Upper lobe of left lung (tissue), 6 donors: ENCODE data around the gene SIRT4. TPM values are rescaled to one million over a fixed set of nuclear protein-coding genes. Genes with fewer than 3 reads are reported as not detected.
A peak's percentile ranks its signal among the peaks of the same experiment; 100 is the strongest.
"Not testable (repeated sequence)": the region's sequence is repeated elsewhere in the genome, so short reads cannot be mapped to it uniquely, and the experiment has no call there.

Experiments used
- ATAC-seq, 2 donors: fragments of 200-7000 bp; cut with Tn5 transposase; one replicate each; pipeline ENCODE4 v1.9.1; 2022; ENCODE audit warnings: mild to moderate bottlenecking in 2 of 2, moderate library complexity in 2 of 2; ENCODE audit not compliant: low FRiP score in 2 of 2
- DNase-seq, 2 donors: peaks; one replicate each; pipeline ENCODE4 v3.0.0-alpha.2; 2019 to 2020
- H3K27ac ChIP-seq, 4 donors: fragments of 200-600 bp; sonication (generic); one replicate each; pipeline ENCODE4 v1.5.1; 2016 to 2019
- H3K27me3 ChIP-seq, 4 donors: fragments of 200-600 bp; sonication (generic); one replicate each; pipeline ENCODE4 v1.5.1; 2017 to 2019
- H3K36me3 ChIP-seq, 4 donors: fragments of 200-600 bp; sonication (generic); one replicate each; pipeline ENCODE4 v1.5.1; 2016 to 2019
- H3K4me1 ChIP-seq, 4 donors: fragments of 200-600 bp; sonication (generic); one replicate each; pipeline ENCODE4 v1.5.1; 2018 to 2019
- H3K4me3 ChIP-seq, 4 donors: fragments of 200-600 bp; sonication (generic); one replicate each; pipeline ENCODE4 v1.5.1; 2017 to 2019; ENCODE audit warnings: mild to moderate bottlenecking in 2 of 4, moderate library complexity in 1 of 4
- H3K9me3 ChIP-seq, 4 donors: fragments of 200-600 bp; sonication (generic); one replicate each; pipeline ENCODE4 v1.5.1; 2018 to 2019
- EP300 ChIP-seq, 4 donors: sonication (generic); formaldehyde crosslinking; IDR thresholded peaks; one replicate each; pipeline ENCODE4 v1.5.1; 2017; ENCODE audit warnings: antibody characterized with exemption in 4 of 4, control low read depth in 2 of 4
- POLR2A ChIP-seq, 4 donors: fragments of 450-650 bp; IDR thresholded peaks; one replicate each; pipeline ENCODE4 v1.5.1; 2016 to 2017; ENCODE audit warnings: antibody characterized with exemption in 4 of 4, mild to moderate bottlenecking in 2 of 4
- POLR2AphosphoS5 ChIP-seq, 2 donors: sonication (generic); formaldehyde crosslinking; IDR thresholded peaks; one replicate each; pipeline ENCODE4 v1.5.1; 2017; ENCODE audit warnings: antibody characterized with exemption in 2 of 2
- WGBS, 2 donors: methylation state at CpG; one replicate each; pipeline ENCODE4 v1.1.5; 2017 to 2018; 5-methylcytosine and 5-hydroxymethylcytosine counted together
- total RNA-seq, 6 donors: library from RNA; depleted of rRNA in 4 of 6; stranded (reverse); fragments of >200 nt in 4 of 6; gene quantifications; one replicate each; pipeline versions ENCODE4 v1.1.0 to v1.2.1, GENCODE V29; 2016 to 2021
- TF ChIP-seq, protein P1 (sequence below), 6 experiments: fragments of 450-650 bp in 4 of 6; fragments of 200-600 bp in 2 of 6; sonication (generic) in 2 of 6; IDR thresholded peaks; one replicate each; pipeline ENCODE4 v1.5.1; 2016 to 2019; ENCODE audit warnings: antibody characterized with exemption in 6 of 6
- donor health status: DM: no; HTN: no; CAD: no; lungs with moderate emphysema.
- donor health status: DM: no; HTN: yes; CAD: no; lungs with severe emphysema.

SIRT4 gene, protein sequence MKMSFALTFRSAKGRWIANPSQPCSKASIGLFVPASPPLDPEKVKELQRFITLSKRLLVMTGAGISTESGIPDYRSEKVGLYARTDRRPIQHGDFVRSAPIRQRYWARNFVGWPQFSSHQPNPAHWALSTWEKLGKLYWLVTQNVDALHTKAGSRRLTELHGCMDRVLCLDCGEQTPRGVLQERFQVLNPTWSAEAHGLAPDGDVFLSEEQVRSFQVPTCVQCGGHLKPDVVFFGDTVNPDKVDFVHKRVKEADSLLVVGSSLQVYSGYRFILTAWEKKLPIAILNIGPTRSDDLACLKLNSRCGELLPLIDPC
- total RNA-seq = 1 to 10 TPM in 5 of 6 donors, under 1 TPM in 1; 1.00 to 5.2 (median 2.9) TPM

DNA sequence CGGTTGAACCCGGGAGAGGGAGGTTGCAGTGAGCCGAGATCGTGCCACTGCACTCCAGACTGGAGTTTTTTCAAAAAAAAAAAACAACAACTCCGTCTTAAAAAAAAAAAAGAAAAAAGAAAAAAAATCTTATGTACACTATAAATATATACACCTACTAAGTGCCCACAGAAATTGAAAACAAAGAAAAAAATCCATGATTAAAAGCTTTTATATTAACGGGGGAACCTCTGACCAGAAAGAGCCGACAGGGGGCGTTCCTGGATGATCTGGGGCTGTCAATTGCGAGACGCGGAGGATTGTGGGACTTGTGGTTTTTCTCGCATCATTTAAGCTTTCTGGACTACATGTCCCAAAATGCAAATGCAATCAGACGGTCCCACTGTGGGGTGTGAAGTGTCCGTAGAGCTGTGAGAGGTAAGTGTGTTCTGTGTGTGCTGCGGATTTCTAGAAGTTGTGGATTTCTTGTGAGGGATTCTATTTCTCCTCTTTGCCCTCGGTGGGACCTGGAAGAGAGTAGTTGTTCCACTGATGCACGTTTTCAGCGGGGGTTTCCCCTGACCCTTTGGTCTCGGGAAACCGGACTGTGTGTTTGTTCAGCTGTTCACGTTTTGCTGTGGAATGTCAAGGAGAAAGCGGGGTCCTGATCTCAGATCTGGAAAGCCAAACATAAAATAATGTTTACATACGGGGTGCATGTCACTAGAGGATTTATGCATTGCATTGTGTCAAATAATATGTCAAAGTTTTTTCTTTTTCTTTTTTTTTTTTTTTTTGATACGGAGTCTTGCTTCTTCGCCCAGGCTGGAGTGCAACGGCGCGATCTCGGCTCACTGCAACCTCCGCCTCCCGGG is at the start of gene SIRT4:
TSS of gene SIRT4 (plus strand) at position 360 of the 854 bp plus-strand sequence. CDS start 1,241 bp downstream, outside the sequence.
- no peaks in the 10 kb centered on the region for H3K27me3 ChIP-seq
- peak within 1 kb of the TSS; percentile 42 to 76 (median 62) for H3K4me3 ChIP-seq
- peaks cover 0 to 10% (median 5%) of the 10 kb centered on the region in 4 donors for H3K4me1 ChIP-seq
- DNase-seq (peak; percentile 36 to 95), ATAC-seq (peak; percentile 95 to 99)
- no peaks in the 10 kb centered on the region for H3K36me3 ChIP-seq
- no peaks in the 10 kb centered on the region for H3K9me3 ChIP-seq
- TF ChIP-seq, protein P1, sequence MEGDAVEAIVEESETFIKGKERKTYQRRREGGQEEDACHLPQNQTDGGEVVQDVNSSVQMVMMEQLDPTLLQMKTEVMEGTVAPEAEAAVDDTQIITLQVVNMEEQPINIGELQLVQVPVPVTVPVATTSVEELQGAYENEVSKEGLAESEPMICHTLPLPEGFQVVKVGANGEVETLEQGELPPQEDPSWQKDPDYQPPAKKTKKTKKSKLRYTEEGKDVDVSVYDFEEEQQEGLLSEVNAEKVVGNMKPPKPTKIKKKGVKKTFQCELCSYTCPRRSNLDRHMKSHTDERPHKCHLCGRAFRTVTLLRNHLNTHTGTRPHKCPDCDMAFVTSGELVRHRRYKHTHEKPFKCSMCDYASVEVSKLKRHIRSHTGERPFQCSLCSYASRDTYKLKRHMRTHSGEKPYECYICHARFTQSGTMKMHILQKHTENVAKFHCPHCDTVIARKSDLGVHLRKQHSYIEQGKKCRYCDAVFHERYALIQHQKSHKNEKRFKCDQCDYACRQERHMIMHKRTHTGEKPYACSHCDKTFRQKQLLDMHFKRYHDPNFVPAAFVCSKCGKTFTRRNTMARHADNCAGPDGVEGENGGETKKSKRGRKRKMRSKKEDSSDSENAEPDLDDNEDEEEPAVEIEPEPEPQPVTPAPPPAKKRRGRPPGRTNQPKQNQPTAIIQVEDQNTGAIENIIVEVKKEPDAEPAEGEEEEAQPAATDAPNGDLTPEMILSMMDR (IDR thresholded peaks at IDR 0.05) = peak in 5 of 6 experiments; percentile 37 to 71 (median 65)
- TF ChIP-seq POLR2A (IDR thresholded peaks at IDR 0.05) (peak in 1 of 4 donors; percentile 41), EP300 (IDR thresholded peaks at IDR 0.05) (no peak), POLR2AphosphoS5 (IDR thresholded peaks at IDR 0.05) (peak in 1 of 2 donors; percentile 45)
- peak within 1 kb of the TSS; percentile 9 to 84 (median 62) for H3K27ac ChIP-seq
- WGBS, 2 donors = 10% methylated on average over 31 of the region's 31 CpGs

DNA sequence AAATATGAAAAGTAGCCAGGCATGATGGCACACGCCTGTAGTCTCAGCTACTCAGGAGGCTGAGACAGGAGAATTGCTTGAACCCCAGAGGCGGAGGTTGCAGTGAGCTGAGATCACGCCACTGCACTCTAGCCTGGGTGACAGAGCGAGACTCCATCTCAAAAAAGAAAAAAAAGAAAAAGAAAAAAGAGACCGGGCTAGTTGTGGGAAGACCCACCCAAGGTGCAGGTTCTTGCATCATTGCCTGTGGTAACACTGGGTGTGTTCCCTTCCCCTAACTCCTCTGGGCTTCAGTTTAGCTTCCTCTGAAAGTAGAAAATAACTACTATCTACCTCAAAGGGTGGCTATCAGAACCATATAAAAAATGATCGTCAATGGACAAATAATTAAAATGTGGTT is 48.8 kb upstream of the SIRT4 start:
- DNase-seq, H3K9me3 ChIP-seq, H3K36me3 ChIP-seq, H3K27me3 ChIP-seq, H3K4me3 ChIP-seq: not testable (repeated sequence)
- peaks cover 92 to 99% (median 96%) of the 10 kb centered on the region in 4 donors for H3K4me1 ChIP-seq
- TF ChIP-seq POLR2AphosphoS5 (IDR thresholded peaks at IDR 0.05) = peak in 1 of 2 donors; percentile 18
- peak overlapping the region; percentile 82 to 95 (median 86) for H3K27ac ChIP-seq
- 57 to 69% methylated on average over 6 of the region's 6 CpGs for WGBS, 2 donors
- ATAC-seq = peak in 1 of 2 donors; percentile 63

DNA sequence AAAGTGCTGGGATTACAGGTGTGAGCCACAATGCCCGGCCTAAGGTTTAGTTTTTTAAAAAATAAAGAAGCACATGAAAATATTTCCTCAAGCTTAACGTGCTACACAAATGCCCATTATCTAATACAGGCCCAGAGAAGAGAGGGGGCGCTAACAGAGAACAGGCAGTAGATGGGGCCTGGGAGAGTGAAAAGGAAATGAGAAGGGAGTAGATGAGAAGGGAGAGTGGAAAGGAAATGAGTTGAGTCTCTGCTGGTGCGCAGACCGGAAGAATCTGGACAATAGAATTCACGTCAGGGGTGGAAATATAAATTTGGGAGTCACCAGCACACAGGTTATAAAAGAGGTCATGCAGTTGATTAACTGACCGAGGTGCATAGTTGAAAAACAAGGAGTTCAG is 47.3 kb upstream of the SIRT4 start:
- DNase-seq (no peak), ATAC-seq (no peak)
- H3K27ac ChIP-seq = peak overlapping the region; percentile 82 to 95 (median 86)
- H3K4me1 ChIP-seq = peaks cover 93 to 100% (median 96%) of the 10 kb centered on the region in 4 donors
- TF ChIP-seq POLR2A (IDR thresholded peaks at IDR 0.05) = no peak
- TF ChIP-seq POLR2AphosphoS5 (IDR thresholded peaks at IDR 0.05) = peak in 1 of 2 donors; percentile 55
- peak in 1 of 4 donors; percentile 40 for TF ChIP-seq EP300 (IDR thresholded peaks at IDR 0.05)
- TF ChIP-seq, protein P1 (IDR thresholded peaks at IDR 0.05) = peak in 3 of 6 experiments; percentile 9 to 24 (median 12)
- no peaks in the 10 kb centered on the region for H3K9me3 ChIP-seq
- H3K36me3 ChIP-seq = peaks cover 0 to 6% (median 2%) of the 10 kb centered on the region in 4 donors
- no peaks in the 10 kb centered on the region for H3K27me3 ChIP-seq
- no peak overlapping the region for H3K4me3 ChIP-seq
- 62 to 72% methylated on average over 7 of the region's 7 CpGs for WGBS, 2 donors

DNA sequence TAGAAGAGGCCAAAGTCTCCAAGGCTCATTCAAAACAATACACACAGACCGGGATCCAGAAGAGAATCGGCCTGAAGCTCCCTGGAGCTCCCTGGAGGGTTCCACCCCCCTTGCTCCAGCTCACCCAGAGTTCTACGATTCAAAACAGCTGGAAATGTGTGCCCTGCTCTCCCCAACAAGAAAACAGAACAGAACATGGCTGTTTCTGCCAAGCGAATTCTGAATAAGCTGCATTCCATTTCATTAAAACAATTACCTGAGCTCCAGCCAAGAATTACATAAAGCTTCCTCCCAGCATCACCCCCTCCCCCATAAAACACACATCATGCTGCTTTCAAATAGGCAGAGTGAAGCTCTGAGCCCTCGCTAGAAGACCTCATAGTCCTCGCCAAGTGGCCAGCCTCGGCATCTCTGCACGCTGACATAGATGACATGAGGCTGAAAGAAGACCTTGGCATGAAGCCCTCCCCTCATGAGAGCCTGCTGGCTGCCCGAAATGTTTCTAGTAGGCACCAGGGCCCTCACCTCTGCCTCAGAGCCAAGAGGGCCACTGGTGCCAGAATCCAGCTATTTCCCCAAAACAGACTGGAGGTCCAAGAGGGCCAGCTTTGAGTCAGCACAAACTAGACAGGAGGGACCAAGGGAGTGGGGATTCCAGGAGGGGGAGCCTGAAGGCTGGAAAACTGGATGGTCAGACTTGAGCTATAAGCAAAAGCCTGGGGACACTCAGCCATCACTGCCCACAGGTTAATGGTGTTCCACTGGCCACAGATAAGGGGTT is 44.9 kb upstream of the SIRT4 start:
- no peak for DNase-seq
- Histone ChIP-seq H3K9me3 (no peaks in the 10 kb centered on the region), H3K36me3 (peaks cover 0 to 6% (median 2%) of the 10 kb centered on the region in 4 donors), H3K4me3 (no peak overlapping the region), H3K27ac (peak overlapping the region; percentile 82 to 95 (median 86)), H3K27me3 (no peaks in the 10 kb centered on the region), H3K4me1 (peaks cover 85 to 100% (median 96%) of the 10 kb centered on the region in 4 donors)
- ATAC-seq = peak; percentile 82 to 84
- peak in 1 of 4 donors; percentile 32 for TF ChIP-seq EP300 (IDR thresholded peaks at IDR 0.05)
- TF ChIP-seq POLR2A (IDR thresholded peaks at IDR 0.05) = no peak
- TF ChIP-seq, protein P1 (IDR thresholded peaks at IDR 0.05) = peak in 1 of 6 experiments; percentile 35
- peak; percentile 29 to 53 for TF ChIP-seq POLR2AphosphoS5 (IDR thresholded peaks at IDR 0.05)
- 34 to 39% methylated on average over 8 to 9 of the region's 9 CpGs for WGBS, 2 donors
